LNCAP (cell line): ENCODE results near the gene SP140L.
A peak's percentile ranks its signal among the peaks of the same experiment; 100 is the strongest.

Source experiments
- CTCF ChIP-seq: fragments of 450-650 bp; IDR thresholded peaks from 2 replicates; pipeline ENCODE4 v1.5.1; 2017; ENCODE audit warnings: mild to moderate bottlenecking

The SP140L gene

GRCh38 chr2:230321031-230321430 is 6.0 kb upstream of the SP140L start:
- no peak for TF ChIP-seq CTCF

GRCh38 chr2:230322561-230323384 is 4.2 kb upstream of the SP140L start:
- no peak; the same call in none of the 2 replicates for TF ChIP-seq CTCF

- TF ChIP-seq CTCF = 0 out of 2 replicates have a peak, but pooled peaks have one; percentile 60
Observed at GRCh38 chr2:230323385-230324106, 3.4 kb upstream of the SP140L start.

GRCh38 chr2:230324503-230324902 is 2.5 kb upstream of the SP140L start:
- TF ChIP-seq CTCF = no peak

- no peak for TF ChIP-seq CTCF
Observed at GRCh38 chr2:230325316-230326243, 1.4 kb upstream of the SP140L start.

- no peak for TF ChIP-seq CTCF
Observed at GRCh38 chr2:230327418-230328154, 593 bp downstream of the SP140L start.

- TF ChIP-seq CTCF = no peak
Observed at GRCh38 chr2:230328155-230328458, 1.1 kb downstream of the SP140L start.
